HG03095 (cell line): ENCODE results near the gene ZNF471.
A peak's percentile ranks its signal among the peaks of the same experiment; 100 is the strongest.

Experiments
- ATAC-seq: cut with Tn5 transposase; IDR thresholded peaks from one replicate; pipeline ENCODE4 v1.9.1; 2021; ENCODE audit warnings: moderate library complexity; ENCODE audit not compliant: unreplicated experiment

The ZNF471 gene

GRCh38 chr19:56507446-56508289 lies at the start of gene ZNF471:
ZNF471 (plus strand) TSS chr19:56507855; CDS start chr19:56511572, 3,717 bp downstream.
- no peak for ATAC-seq

DNA sequence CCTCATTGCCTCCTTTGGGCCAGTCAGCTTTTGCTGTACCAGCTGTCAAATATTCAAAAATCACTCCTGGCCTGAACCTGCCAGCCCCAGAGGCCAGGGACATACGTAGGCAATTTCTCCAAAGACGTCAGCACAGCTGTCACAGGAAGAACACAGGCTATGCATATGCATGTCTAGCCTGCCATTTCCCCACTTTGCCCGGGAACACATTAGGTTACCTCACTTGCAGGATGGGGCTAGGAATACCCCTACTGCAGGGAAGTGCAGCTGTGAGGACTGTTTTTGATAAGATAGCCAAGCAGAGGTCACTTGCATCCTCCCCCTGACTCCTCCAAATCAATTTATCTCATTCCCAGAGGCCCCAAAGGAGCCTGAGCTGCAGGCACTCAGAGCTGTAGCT lies 33.3 kb upstream of the ZNF471 start:
- ATAC-seq, result no peak

DNA sequence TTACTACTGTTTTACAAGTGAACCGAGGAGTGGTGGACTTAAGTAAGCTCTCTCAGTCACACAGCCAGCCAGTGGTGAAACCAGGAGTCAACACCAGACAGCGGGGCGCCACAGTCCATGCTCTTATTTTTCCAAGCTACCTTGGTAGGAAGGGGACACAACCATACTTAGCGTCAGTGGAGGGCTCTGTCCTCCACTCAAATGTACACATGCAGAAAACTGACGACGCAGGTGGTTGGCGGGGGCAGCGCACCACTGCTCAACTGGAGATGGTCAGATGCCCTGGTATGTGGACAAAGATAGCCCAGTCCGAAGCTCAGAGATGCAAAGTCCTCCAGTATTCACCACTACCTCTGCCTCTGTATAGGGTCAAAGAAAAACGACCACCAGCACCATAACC lies 31.6 kb upstream of the ZNF471 start:
- no peak for ATAC-seq

DNA sequence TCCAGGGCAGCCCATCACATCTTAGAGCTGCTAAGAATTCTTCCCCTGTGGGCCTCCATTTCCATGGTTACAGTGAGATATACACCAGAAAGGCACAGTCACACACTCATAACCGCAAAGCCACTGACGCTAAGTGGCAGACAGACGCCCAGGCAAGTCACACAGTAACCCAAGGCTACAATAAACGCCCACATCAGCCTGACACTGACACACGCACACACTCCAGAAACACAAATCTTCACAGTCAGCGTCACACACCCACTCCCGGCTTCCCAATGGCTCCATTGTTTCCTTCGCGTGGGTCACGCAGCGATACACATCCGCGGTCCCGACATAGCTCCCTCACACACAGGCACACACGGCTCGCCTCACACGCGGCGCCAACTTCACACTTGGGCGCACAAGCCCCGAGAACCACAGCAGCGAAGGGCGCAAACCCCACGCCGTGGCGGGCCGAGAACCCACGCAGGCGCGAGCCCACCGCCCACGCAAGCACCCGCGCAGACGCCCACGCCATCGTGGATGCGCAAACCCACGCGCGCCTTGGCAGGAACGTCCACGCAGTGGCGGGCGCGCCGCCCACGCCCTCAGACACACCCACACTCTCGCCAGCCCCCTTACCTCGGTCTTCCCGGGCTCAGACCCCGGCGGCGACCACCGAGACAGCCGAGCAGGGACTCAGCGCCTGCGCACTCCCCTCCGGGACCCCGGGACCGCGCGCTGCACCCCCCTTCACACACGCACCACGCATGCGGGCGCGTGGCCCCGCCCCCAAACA lies 30.8 kb upstream of the ZNF471 start, which contains the start of gene ZNF667:
TSS of gene ZNF667 (minus strand) at position 695 of the 778 bp plus-strand sequence. CDS start 14,975 bp downstream, outside the sequence.
- no peak for ATAC-seq

DNA sequence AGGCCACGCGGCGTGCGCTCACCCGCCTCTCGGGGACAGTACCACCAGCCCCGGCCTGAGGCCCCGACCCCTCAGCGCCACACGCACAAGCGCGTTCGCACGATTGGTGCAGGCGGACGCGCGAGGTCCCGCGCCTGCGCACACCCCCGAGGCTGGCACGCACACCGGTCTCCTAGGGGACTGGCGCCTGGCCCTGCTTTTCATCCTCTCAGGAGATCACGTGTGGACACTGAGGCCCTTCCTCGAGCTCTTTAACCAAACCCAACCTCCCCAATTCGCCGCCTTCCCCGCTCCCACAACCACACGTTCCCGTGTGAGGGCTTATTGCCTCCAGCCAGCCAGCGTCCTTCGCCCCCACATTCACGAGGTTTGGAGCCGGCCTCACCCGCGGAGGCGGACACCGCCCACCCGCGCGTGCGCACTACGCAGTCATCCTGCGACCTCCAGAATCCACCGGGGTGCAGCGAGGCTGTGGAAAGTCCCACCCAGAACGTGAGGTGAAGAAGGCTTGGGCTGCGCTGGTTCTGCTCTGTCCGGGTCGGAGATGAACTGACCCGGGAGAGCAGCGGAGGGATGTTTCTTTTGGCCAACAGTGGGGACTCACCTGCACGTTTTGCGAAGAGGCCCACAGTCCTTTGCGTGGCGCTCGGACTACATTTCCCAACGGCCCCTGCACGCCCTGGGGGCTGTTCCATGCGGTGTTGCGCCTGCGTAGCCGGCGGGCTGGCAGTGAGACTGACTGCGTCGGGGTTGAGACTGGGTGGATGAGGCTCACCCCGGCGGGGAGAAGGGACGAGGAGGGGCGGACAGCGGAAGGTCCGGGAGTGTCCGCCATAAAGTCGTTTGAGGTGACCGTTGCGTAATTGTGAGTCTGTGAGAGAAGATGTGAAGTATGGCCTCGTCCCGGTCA lies 30.0 kb upstream of the ZNF471 start:
- ATAC-seq, result no peak

DNA sequence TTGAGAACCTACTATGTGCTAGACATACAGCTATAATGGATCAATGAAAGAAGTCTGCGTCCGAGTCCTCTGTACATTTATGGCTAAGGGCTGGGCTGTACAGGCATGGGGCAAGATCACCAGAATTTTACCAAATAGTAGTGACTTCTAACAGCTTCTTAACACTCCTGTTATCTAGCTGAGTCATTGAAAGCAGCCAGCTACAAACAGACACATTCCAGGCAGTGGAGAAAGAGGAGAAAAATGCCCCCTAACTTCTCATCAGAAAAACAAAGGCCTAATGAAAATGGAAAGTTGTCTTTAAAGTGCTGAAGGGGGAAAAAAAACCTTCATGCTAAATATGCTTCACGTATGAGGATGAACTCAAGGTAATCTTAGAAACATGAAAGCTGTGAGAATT lies 16.3 kb upstream of the ZNF471 start:
- no peak for ATAC-seq

DNA sequence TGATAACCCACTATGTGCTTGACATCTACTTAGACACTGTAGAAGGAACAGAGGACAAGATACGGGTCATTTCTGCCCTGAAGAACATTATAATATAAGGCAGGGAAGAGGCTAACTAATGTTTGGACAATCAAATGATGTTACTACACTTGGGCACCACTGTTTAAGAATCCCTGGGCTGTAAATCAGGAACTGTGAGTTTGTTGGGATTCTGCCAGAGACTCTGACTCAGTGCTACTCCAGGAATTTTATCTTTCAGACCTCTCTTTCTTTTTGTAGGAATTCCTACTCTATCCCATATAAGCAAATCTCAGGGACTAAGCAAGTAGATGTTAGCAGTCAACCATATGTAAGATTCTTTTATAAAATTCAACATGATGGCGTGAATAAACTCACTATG lies 3.1 kb upstream of the ZNF471 start:
- no peak for ATAC-seq

DNA sequence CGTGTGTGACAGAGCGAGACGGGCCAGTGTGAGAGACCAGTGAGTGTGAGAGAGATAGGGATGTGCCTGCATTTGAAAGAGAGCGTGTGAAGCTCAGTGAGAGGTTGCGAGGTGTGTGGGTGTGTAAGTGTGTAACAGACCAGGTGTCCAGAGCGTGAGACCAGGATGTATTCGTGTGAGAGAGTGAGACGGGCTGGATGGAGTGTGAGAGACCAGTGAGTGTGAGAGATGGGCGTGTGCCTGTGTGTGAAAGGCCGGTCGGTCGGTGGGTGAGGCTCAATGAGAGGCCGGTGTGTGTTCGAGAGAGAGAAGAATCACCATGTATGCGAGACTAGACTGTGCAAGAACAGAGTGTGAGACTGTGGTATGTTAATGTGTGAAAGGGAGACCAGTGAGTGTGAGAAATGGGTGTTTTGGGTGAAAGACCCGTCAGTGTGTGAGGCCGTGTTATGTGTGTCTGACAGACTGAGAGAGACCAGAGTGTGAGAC lies 679 bp downstream of the ZNF471 start:
- no peak for ATAC-seq

- no peak for ATAC-seq
Measured at GRCh38 chr19:56525214-56525860, 17.7 kb downstream of the ZNF471 start.

DNA sequence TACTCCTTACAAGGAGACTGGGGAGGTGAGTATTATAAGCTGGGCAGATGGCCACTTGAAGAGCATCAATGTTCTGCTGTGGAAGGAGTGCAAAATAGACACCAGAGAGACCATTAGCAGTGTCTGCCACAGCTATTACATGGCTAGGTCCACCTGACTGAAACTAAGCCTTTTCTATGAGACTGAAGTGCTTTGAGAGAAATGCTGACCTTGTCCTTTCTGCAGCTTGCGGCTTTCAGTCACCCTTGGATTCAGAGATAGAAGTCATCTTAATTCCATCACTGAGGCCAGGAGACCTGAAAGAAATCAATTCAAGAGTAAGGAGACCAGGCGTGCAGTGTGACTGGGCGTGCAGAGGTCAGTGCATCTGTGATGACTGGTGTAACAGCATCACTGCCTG lies 29.8 kb downstream of the ZNF471 start:
- ATAC-seq, result no peak

DNA sequence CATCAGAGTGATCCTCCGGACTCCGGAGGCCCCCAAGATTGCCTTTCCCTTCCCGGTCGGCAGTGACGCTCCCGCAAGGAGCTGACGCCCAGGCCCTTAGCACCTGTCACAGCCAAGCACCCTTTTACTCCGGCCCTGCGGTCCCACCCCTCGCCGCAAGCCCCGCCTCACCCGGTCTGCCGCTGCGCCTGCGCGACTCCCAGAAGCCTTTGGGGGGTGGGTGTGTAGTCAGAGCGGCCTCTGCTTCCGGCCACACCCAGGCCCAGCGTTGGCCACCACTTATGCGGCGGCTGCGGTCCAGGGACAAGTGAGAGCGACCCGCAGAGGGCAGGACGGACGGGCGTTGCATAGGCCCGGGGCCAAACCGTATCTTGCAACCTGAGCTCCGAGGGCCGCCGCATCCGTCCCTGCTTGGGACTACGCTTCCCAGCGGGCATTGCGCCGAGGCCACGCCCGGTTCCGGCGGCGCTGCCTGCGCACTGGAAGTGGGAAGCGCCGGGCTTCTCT lies 30.7 kb downstream of the ZNF471 start:
- peak; percentile 66 for ATAC-seq

DNA sequence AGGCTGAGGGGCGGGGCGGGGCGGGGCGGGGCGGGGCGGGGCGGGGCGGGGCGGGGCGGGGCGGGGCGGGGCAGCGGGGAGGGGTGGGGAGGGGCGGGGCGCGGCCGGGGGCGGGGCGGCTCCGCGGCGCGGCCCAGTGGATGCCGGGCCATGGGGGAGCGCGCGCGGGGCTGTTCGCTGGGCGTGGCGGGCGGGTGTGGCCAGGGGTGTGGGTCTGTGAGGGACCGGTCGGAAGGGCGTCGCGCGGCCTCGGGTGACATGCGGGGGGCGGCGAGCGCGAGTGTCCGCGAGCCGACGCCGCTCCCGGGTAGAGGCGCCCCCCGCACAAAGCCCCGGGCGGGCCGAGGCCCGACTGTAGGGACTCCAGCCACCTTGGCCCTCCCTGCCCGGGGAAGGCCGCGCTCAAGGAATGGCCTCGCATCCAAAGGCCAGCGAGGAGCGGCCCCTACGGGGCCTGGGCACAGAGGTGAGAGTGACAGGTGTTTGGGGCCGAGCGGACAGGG lies 31.2 kb downstream of the ZNF471 start, which contains the start of gene ZFP28:
TSS of gene ZFP28 (plus strand) at position 188 of the 503 bp plus-strand sequence. CDS start at position 259, 71 bp downstream.
- peak; percentile 38 for ATAC-seq

DNA sequence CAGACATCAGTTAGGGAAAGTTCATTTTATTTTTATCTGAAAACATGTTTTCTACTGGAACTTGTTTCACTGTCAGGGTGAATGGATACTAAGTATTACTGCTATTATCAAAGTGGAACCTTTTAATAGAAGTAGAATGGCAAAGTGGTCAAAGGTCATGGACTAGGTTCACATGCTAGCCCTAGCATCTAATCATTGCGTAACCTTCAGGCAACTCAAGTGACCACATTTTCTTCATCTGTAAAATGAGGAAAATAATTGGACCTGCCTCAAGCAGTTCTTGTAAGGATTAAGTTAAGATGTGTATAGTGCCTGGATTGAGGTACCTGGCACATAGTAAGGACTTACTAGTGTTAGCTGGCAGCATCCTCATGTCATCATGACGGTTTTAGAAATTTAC lies 36.1 kb downstream of the ZNF471 start:
- ATAC-seq, result no peak

DNA sequence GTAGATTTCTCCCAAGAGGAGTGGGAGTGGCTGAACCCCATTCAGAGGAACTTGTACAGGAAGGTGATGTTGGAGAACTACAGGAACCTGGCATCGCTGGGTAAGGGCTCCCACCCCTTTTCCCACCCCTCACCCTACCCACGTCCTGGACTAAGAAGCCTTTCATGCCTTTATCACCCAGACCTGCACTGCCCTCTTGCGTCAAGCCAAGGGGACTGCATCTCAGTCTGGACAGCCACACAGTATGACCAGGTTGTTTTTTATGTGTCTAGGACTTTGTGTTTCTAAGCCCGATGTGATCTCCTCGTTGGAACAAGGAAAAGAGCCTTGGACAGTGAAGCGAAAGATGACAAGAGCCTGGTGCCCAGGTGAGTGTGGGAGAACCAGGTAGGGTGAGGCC lies 39.9 kb downstream of the ZNF471 start:
- ATAC-seq, result no peak

DNA sequence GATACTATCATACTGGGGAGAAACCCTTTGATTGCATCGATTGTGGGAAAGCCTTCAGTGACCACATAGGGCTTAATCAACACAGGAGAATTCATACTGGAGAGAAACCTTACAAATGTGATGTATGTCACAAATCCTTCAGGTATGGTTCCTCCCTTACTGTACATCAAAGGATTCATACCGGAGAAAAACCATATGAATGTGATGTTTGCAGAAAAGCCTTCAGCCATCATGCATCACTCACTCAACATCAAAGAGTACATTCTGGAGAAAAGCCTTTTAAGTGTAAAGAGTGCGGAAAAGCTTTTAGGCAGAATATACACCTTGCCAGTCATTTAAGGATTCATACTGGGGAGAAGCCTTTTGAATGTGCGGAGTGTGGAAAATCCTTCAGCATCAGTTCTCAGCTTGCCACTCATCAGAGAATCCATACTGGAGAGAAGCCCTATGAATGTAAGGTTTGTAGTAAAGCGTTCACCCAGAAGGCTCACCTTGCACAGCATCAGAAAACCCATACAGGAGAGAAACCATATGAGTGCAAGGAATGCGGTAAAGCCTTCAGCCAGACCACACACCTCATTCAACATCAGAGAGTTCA lies 46.7 kb downstream of the ZNF471 start:
- ATAC-seq, result no peak

- ATAC-seq, result no peak
Measured at GRCh38 chr19:56562766-56563165, 55.1 kb downstream of the ZNF471 start.

- peak; percentile 33 for ATAC-seq
Measured at GRCh38 chr19:56566904-56567273, 59.2 kb downstream of the ZNF471 start.

DNA sequence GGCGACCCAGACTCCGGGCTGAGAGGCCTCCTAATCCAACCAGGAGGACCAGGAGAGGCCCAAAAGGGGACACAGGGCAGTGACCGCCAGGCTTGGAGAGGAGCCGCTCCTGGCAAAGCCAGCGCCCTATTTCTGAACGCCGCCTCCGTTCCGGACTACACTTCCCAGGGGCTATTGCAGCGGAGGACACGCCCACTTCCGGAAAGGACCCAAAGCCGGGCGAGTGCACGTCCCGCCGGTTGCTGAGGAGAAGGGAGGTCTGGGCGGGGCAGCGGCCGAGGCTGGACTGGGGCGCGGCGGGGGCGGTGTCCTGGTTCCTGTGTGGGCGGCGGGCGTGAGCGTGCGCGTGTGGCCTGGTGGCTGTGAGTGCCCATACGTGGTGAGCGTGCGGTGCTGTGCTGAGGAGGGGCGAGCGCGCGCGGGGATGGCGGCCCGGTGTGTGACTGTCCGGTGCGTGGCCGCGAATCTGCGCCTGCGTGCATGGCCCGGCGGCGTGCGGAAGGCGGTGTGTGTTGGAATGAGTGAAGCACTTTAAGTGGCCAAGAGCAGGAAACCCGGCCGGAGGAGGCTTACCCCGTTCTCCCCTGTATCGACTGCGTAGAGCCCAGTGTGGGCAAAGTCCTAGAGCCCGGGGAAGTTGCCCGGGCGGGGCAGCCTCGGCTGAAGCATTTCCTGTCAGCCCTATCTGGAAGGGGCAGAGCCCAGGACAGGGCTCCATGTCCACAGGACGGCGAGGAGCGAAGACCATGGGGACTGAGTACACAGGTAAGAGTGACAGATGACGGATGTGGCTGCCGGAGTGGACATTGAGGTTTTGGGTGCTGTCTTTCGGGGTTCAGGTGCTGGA lies 59.8 kb downstream of the ZNF471 start, which contains the start of gene ZNF470:
TSS of gene ZNF470 (plus strand) at position 195 of the 847 bp plus-strand sequence. CDS start 2,844 bp downstream, outside the sequence.
- peak; percentile 96 for ATAC-seq
